Activated T-cell treated with anti-CD3 and anti-CD28 coated beads for 1 hour (primary cell): ENCODE measurements around the gene C6orf136.
A peak's percentile ranks its signal among the peaks of the same experiment; 100 is the strongest.

Source experiments
- DNase-seq: peaks from one replicate; pipeline ENCODE4 v3.0.0-alpha.2; 2020; ENCODE audit warnings: low read depth

Gene C6orf136, protein sequence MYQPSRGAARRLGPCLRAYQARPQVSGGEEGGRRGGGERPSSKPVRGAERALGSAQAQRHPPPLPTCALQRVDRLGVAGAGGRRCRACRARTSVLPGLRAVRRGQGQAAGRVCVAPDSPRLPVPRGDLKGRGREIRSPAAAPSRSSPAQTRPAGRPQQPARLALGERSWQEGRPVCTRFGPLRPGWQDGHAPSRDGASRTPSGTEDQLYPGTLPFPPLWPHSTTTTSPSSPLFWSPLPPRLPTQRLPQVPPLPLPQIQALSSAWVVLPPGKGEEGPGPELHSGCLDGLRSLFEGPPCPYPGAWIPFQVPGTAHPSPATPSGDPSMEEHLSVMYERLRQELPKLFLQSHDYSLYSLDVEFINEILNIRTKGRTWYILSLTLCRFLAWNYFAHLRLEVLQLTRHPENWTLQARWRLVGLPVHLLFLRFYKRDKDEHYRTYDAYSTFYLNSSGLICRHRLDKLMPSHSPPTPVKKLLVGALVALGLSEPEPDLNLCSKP

GRCh38 chr6:30646450-30647241 is at the start of gene C6orf136:
Gene C6orf136, plus strand, starts transcription at chr6:30647133. Its CDS starts 99 bp downstream, at chr6:30647232.
- peak; percentile 90 for DNase-seq

DNA sequence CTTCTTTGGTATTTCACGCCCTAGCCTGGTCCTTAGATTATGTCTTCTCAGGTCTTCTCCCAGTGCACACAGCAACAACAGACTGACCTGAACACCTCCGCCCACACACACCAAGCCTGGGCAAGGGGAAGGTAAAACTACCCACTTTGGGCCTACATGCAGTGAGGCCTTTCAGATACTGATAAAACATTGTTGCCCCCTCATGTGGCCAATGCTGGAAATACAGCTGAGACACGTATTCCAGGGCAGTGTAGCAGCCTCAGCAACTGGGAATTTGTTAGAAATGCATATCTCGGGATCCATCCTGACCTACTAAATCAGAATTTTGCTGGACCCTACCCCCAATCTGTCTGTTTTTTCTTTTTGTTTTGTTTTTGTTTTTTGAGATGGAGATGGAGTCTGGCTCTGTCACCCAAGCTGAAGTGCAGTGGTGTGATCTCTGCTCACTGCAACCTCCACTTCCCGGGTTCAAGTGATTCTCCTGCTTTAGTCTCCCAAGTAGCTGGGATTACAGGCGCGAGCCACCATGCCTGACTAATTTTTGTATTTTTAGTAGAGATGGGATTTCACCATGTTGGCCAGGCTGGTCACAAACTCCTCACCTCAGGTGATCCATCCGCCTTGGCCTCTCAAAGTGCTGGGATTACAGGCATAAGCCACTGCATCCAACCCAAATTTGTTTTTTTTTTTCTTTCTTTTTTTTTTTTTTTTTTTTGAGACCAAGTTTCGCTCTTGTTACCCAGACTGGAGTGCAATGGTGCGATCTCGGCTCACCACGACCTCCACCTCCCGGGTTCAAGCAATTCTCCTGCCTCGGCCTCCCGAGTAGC is 49.4 kb upstream of the C6orf136 start:
- peak; percentile 80 for DNase-seq

GRCh38 chr6:30598912-30599624 is 47.9 kb upstream of the C6orf136 start:
- DNase-seq: no peak

DNA sequence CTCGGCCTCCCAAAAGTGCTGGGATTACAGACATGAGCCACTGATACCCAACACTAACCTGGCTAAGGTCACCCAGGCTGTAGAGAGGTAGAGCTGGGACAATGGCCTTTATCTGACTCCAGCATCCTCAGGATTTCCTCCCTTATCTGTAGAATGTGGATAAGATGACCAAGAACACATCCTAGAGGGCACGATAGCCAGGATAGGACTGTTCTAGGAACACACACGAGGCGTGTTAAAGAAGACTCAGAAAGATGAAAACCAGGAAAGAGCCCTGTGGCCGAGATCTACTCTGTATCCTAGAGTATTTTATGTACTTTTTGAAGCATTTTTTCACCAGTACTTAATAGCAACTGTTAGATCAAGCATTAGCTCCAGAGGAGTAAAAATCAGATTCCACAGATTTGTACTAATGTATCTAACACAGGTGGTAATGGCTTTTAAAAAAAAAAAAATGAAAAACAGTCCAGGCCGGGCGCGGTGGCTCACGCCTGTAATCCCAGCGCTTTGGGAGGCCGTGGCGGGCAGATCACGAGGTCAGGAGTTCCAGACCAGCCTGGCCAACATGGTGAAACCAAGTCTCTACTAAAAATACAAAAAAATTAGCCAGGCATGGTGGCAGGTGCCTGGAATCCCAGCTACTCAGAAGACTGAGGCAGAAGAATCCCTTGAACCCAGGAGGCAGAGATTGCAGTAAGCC is 47.2 kb upstream of the C6orf136 start:
- DNase-seq: no peak

DNA sequence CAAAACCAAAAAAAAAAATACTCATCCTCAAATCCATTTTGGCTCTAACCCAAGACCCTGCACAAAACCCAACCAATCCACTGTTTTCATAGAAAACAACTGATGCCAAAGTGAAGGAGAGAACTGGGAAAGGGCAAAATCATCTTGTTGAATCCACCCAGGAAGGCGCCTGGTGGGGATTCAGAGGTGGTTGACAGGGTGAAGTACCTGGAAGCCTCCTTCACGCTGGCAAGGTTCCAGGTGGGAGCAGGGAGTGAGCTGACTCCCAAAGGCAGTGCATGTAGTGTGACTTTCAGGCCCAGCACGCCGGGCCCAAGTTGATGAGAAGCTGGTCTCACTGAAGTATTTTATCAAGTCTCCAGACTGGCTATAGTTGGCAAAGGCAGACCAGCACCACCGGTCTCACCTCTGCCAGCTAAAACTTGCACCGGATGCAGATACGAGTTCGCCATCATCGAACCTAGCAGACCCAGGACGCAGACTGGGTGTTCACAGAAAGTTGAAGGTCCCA is 46.4 kb upstream of the C6orf136 start:
- no peak for DNase-seq

DNA sequence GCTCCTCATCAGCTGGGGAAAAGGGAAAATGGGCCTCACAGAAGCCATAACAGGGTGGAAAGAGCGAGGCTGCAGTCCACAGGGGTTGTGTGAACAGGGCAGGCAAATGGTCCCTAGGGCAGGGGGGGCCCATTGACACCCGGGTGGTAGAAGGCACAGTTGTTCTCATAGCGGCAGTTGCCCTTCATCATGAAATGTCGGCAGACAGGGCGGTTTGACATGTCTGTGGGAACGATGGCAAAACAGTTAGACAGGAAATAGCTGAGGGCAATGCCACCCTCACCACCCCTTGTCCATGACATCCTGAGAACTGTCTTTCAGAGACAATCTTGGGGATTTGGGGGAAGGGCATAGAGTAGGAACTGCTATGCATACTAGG is 45.5 kb upstream of the C6orf136 start:
- DNase-seq: no peak

GRCh38 chr6:30601815-30602641 is 44.9 kb upstream of the C6orf136 start:
- no peak for DNase-seq

DNA sequence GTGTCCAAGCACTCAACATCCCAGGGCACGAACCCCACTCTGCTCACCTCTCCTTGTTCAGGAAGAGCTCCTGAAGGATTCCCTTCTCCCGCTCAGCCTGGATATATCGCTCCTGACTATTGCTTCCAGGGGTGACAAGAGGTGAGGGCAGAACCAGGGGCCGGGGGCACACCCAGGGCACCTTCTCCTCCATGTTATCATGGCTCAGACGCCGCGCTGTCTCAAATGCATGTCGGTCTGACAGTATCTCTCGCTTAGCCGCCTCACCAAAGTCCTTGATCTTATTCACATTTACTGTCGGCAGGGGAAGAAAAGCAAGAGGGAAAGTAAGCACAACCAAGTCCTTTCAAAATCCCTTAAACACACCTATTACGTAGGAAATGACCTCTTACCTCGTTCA is 43.0 kb upstream of the C6orf136 start:
- no peak for DNase-seq

GRCh38 chr6:30610065-30610464 is 36.9 kb upstream of the C6orf136 start:
- DNase-seq: no peak

DNA sequence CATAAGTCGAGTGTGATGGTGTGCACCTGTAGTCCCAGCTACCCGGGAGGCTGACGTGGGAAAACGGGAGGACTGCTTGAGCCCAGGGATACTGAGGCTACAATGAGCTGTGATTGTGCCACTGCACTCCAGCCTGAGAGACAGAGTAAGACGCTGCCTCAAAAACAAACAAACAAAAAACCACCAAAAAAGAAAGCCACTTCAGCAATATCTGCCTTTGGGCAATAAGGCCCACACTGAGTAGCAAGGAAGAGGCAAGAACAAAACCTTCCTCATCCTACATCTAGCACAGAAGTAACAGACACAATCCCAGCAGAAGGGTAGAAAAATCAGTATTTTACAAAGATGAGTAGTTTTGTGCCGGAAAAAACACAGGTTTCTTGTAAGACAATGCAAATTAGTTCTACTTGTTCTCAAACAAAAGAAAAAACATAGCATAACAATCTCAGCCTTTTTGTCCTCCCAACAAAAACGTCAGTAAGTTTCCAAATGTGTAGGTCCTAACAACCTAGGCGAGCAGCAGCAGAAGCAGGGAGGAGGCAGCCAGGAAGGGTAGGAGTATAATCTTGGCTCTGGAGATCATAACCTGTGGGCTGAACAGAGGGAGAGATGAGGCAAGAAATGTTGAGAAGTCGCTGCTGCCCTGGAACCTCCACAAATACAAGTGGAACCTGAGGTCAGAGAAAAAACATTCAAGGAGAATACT is 35.6 kb upstream of the C6orf136 start:
- DNase-seq: no peak

DNA sequence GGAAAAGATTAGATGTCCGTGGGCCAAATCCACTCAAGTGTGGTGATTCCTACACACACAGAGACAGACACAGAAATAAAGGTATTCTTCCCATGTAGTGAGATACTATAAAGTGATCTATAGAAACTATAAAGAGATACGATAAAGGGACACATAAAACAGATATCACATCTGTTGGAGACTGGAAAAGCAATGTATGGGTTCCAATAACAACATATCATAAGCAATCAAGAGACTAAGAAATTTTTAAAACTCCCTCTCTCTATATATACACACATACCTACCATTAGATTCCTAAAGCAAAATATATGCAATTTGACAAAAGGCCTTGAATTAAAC is 35.1 kb upstream of the C6orf136 start:
- no peak for DNase-seq

DNA sequence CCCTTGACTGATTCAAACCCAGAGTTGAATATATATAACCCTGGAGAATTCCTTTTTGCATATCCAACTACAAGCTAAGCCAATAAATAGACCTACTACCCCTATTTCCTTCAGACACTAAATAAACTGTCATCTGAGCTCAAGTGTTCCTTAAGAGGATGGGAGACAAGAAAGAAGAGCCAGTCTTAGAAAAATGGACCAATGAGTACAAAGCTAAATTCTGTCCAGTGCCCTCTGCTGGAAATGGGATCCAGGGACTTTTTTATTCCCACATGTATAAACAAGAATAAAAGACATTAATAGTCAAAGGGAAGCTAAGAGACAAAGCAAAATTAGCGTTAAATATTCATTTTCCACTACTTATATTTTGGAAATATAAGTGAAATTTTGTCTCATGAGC is 34.7 kb upstream of the C6orf136 start:
- no peak for DNase-seq

GRCh38 chr6:30612687-30613248 is 34.2 kb upstream of the C6orf136 start:
- no peak for DNase-seq

DNA sequence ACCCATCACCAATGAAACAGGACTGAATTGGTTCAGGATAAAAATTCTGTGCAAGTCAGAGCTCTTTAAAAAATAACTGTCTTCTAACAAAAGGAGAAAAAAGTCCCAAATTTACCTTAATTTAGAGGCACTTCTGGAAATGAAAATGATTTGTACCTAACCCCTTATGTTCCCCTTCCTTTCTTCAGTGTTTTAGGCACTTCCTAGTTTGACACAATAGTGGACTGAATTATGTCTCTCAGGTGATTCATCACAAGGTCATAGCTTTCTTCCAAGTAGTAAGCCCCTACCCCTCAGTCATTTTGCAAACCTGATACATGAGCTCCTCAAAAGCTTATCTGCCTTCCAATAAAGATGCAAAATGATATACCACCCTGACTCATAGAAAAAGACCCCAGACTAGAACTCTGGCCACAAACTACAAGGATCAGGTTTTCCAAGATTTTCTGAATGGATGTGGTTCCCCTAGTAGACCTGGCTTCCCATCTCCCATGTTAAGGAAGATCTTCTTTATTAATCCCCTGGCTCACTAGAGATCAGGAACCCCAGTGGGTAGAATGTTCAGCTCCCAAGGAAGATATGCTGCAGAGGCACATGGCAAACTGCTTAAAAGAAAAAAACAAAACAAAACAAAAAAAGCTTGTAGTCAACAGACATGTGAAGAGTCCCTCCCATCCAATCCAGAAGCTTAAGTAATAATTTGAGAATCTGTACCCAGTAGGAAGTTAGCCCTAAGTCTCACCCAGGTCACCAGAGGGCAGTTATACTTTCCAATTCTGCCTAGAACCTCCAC is 33.5 kb upstream of the C6orf136 start:
- no peak for DNase-seq

- no peak for DNase-seq
Observed at GRCh38 chr6:30614044-30614842, 32.7 kb upstream of the C6orf136 start.

GRCh38 chr6:30614843-30615218 is 32.1 kb upstream of the C6orf136 start:
- DNase-seq: peak; percentile 66

DNA sequence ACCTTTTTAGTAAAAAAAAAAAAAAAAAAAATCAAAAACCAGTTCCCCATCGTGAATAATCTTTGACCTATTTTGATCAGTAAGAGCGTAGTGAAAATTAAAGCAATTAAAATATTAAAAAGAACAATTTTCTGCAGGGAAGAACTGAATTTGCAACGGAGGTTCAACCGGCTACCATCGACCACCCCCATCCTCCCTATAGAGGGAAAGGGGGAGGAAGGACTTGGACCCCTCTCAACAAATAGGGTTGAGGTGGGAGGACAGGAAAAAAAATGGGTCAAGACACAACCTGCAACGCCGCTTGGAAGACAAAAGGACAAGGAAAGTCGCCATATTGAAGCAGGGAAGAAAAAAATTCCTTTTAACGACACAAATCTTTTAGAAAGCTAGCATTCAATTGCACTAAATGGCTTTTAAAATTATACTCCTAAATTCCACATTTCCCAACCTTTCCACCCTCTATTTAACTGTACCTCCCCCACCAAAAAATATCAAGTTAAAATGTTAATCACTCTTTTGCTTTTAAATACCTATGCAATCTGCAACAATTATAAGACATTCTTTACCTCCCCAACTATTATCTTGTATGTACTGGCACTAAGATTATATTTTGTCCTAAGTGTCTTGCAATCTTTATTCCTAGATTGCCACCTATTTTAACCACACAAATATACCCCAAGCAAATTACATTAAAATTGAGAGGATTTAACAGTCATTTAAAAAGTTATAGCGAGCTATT is 31.5 kb upstream of the C6orf136 start:
- DNase-seq: peak; percentile 16
